Nephron (organoid): Measurements from ENCODE around the gene MEGF8.

Source experiments
- H3K27ac Mint-ChIP-seq, 3 experiments: 2 replicates each; pipeline ENCODE4 v1.8.0; 2020; ENCODE audit warnings: mixed read lengths in 3 of 3, mild to moderate bottlenecking in 2 of 3, moderate library complexity in 1 of 3
- H3K27me3 Mint-ChIP-seq: 2 replicates; pipeline ENCODE4 v1.8.0; 2021; ENCODE audit warnings: low read depth, mild to moderate bottlenecking, moderate library complexity, mixed read lengths
- H3K36me3 Mint-ChIP-seq: 2 replicates; pipeline ENCODE4 v1.8.0; 2020; ENCODE audit warnings: low read depth, mixed read lengths
- H3K4me1 Mint-ChIP-seq: 2 replicates; pipeline ENCODE4 v1.8.0; 2020; ENCODE audit warnings: mixed read lengths
- H3K4me3 Mint-ChIP-seq, 3 experiments: 2 replicates each; pipeline ENCODE4 v1.8.0; 2020; ENCODE audit warnings: mild to moderate bottlenecking in 3 of 3, mixed read lengths in 3 of 3, moderate library complexity in 2 of 3
- H3K9me3 Mint-ChIP-seq: 2 replicates; pipeline ENCODE4 v1.8.0; 2020; ENCODE audit warnings: mixed read lengths
- CTCF ChIP-seq, 3 experiments: fragments of 200-600 bp; sonication (generic); IDR thresholded peaks; one replicate each; pipeline ENCODE4 v1.5.0; 2021; ENCODE audit warnings: antibody characterized with exemption in 3 of 3; ENCODE audit not compliant: unreplicated experiment in 3 of 3

Gene MEGF8

DNA sequence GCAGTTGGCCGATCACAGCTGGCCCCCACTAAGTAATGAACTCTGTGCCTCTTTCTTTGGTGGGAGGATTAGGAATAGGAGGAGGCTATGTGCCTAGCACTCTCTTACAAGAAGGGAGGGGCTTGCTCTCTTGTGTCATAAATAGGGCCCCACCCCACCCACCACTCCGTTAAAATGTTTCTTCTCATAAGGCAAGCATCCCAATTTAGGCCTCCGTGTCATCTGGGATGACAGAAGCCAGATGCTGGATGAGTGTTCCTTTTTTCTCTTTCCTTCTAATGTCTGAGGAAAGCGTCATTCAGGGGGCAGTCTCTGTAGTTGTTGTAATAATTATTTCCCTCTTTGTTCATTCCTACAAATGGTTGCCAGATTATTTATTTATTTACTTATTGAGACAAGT, 101.9 kb downstream of the MEGF8 start, which contains the start of gene LIPE:
TSS of gene LIPE (minus strand) at position 76 of the 400 bp plus-strand sequence. CDS start 239 bp downstream, outside the sequence.
- H3K27me3 Mint-ChIP-seq: no peaks in the 10 kb centered on the region
- H3K27ac Mint-ChIP-seq: peak within 1 kb of the TSS; percentile 36 to 69 (median 66)
- no peaks in the 10 kb centered on the region for H3K9me3 Mint-ChIP-seq
- peaks cover 28% of the 10 kb centered on the region for H3K4me1 Mint-ChIP-seq
- no peaks in the 10 kb centered on the region for H3K36me3 Mint-ChIP-seq
- H3K4me3 Mint-ChIP-seq: peak within 1 kb of the TSS; percentile 10 to 53 (median 40)
- TF ChIP-seq CTCF (IDR thresholded peaks at IDR 0.05; ENCODE audit: unreplicated experiment in 3 of 3): no peak
